ELF-1 (cell line): ENCODE measurements around the gene SHB.

ENCODE experiments used
- DNase-seq: peaks from one replicate; pipeline ENCODE4 v3.0.0-alpha.2; 2016; ENCODE audit warnings: low read depth, low spot score

The SHB gene

GRCh38 chr9:38024036-38024681, 44.9 kb downstream of the SHB start:
- peak; percentile 94 for DNase-seq

GRCh38 chr9:38023661-38024035, 45.4 kb downstream of the SHB start:
- no peak for DNase-seq

DNA sequence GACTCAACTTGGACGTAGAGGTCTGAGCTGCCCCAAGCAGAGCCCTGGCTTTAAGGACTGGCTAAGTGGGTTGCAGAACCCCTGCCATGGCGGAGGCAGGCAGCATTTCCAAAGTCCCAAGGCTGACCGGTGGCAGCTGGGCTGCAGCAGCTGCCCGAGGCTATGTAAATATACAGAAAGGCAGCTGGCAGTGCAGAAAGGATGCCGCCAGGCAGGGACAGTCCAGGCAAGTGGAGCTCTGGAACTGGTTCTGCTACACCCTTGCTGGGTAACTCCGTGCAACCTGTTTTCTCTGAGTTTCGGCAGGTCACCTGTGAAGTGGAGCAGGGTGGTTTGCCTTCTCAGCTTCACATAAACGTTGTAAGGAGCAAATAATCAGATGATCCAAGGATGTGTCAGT, 46.0 kb downstream of the SHB start:
- peak; percentile 83 for DNase-seq

GRCh38 chr9:38022203-38022895, 46.7 kb downstream of the SHB start:
- DNase-seq, result no peak

- no peak for DNase-seq
Measured at GRCh38 chr9:38020151-38021076, 48.6 kb downstream of the SHB start.

GRCh38 chr9:38019731-38020130, 49.3 kb downstream of the SHB start:
- DNase-seq, result no peak

DNA sequence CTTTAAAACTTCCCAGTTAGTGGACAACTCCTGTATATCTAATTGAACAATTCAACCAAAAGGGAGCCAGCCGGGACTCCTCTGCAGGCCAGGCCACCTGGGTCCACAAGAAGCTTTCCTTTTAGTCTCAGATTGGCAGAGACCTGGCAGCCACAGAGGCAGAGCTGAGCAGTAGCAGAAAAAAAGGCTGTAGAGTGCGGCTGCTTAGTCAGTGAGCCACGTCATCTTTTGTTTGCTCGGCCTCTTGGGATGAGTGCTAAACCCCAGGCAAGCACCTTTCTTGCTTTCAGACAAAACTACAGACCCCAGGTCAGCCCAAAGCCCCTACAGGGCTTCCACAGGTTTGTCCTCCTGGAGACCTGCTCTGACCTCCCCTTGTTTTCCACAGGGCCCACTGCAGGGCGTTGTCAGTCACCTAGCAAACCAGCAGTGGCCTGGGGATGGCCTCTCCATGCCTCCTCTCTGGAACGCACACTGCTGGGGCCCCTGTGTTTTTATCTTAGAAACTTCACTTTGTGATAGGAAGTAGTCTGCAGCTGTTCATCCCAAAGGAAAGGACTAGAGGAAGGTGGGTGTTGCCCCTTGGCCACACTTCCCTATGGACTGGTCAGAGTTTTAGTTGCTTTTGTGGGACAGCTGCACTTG, 49.9 kb downstream of the SHB start:
- peak; percentile 85 for DNase-seq

- no peak for DNase-seq
Measured at GRCh38 chr9:38018241-38018957, 50.6 kb downstream of the SHB start.

- no peak for DNase-seq
Measured at GRCh38 chr9:38017885-38018186, 51.2 kb downstream of the SHB start.

DNA sequence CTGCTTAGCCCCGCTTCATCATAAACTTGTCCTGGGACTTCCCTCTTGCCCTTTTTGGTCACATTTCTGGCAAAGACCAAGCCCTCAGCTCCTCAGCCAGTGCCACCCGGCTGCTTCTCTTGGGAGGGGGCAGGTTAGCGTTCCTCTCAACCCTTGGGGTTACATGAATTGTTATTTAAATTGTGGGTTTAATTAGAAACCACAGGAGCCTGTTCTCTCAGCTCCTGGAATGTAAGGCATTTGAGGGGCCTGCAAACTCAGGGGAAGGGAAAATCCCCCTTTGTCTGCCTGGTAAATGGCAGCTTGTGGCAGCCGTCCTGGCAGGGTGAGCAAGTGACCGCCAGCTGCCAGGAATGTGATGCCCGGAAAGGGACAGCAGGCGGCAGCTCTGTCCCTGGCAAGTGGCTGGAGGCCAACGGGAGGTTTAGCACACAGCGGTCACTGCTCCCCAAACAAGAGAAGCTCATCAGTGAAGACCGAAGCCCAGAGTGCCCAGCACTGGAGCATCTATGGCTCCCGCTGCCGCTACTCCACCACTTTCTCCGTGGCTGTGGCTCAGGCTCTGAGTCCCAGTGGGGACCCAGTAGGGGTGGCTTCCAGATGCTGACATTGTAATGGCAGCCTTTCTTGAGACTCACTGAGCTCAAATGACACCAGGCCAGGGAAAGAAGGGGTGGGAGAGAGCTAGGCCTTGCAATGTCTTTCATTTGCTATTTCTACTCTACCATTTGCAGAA, 51.7 kb downstream of the SHB start:
- peak; percentile 98 for DNase-seq

- DNase-seq, result no peak
Measured at GRCh38 chr9:38016375-38017135, 52.5 kb downstream of the SHB start.

- no peak for DNase-seq
Measured at GRCh38 chr9:38015906-38016305, 53.1 kb downstream of the SHB start.

DNA sequence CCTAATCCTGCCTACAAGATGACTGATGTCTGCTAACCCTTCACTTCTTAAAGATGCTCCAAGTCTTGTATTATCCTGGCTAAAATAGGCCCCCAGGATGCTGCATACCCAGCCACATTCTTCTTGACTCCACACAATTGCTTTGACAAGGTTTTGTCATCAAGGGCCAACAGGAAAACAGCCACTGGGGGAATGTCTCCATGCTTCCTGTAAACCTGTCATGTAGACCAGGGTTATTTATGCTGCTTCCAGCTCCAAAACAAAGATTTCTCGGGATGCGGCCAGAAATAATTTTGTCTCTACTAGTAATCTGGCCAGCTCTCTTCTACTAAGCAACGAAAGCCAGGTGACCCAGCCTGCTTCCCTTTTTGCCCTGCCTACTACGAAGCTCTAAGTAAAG, 53.8 kb downstream of the SHB start:
- peak; percentile 64 for DNase-seq

DNA sequence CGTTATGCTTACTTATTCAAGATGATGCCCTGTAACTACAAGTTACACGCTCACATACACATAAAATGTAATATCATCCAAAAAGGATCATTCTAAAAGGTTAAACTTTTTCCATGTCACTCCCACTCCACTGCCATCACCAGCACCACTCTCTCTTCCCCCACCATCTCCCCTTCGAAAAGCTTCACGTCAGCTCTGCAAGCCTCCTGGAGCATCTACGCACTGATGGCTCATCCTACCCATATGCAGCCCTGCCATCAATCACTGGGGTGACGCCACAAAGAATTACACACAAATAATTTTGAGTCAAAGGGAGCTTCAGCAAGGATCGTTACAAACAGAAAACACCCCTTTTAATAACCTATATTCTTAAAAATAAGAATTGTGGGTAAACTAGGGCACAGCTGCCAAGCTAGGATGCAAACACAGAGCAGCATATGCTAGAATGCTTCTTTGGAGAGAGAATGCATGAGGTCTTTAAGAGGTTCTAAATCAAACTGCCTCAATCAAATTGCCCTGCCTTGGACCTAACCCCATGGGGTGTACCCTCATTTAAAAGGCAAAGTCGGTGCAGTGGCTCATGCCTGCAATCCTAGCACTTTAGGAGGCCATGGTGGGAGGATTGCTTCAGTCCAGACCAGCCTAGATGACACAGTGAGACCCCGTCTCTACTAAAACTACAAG, 56.1 kb downstream of the SHB start:
- no peak for DNase-seq

DNA sequence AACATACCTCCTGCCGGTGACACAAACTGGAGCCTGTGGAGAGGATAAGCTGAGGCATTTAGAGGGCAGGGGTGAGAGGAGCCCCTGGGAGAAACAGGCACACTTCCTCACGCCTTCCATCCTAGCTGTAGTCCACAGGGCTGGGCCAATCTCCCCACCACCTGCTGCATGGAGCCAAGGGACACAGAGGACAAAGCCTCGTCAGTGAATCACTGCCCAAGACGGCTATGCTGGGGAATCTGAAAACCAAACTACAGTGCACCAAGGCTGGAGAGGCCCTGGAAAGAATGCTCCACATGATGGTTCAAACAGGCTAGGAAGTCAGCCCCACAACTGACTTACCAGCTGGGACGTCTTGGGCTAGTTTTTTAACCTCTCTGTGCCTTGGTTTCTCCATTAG, 57.0 kb downstream of the SHB start:
- no peak for DNase-seq

GRCh38 chr9:38010918-38011704, 57.9 kb downstream of the SHB start:
- DNase-seq, result no peak

DNA sequence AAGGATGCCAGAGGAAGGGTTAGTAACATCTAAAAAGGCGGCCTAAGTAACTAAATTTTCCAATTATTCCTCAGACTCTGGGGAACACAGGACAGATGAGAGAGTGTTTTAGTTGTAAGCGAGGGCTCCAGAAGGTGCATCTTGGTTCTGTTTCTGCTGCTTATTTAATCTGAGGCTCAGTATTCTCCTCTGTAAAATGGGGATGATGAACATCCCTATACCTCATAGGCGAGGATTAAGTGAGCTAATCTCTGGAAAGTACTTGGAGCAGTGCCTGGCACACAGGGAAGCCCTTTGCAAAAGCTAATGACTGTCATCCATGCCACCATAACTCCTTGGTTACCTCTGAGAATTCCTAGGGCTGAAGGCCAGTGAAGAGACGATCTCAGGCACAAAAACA, 59.0 kb downstream of the SHB start:
- no peak for DNase-seq

- DNase-seq, result no peak
Measured at GRCh38 chr9:38009035-38009501, 60.0 kb downstream of the SHB start.
